Cardiac atrium fibroblast (primary cell): ENCODE results near the gene PRMT3. TPM values are rescaled to one million over a fixed set of nuclear protein-coding genes. Genes with fewer than 3 reads are reported as not detected.

Experiments used
- total RNA-seq: library from RNA; depleted of rRNA; stranded (reverse); fragments of >200 nt; gene quantifications from 2 replicates; pipeline ENCODE4 v1.2.3, GENCODE V29; 2015

The PRMT3 gene
- 8.9 and 9.0 TPM in 2 replicates for total RNA-seq

DNA sequence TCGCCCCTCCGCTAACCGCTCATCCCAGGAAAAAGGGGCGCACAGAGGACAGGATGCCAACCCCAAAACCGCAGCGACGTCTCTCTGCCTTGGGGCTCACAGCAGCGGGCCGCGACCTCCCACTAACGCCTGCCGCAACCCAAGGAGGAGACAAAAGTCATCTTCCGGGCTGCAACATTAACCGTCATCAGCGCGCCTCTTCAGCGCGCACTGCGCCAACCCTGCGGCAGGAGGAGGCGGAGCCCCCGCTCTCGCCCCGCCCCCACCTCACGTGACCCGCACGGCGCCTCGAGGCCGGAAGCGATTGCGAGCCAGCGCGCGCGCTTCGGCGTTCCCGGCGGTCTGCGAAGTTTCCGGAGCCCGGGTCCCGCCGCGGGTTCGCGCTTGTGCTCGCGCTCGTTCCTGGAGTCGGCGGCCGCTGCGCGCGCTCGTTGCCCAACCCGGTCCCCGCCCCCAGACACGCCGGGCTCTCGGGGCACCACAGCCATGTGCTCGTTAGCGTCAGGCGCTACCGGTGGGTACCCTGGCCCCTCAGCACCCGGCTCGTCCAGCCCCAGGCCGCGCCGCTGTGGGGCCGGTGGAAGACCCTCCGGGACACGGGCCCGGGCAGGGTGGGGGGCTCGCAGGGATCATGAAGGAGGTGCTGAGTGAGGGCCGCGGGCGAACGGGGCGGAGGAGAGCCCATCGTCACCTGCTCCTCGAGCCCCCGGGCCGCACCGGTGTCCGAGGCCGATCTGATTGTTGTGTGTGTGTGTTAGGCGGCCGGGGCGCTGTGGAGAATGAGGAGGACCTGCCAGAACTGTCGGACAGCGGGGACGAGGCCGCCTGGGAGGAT lies at the start of gene PRMT3:
TSS of gene PRMT3 (plus strand) at position 456 of the 835 bp plus-strand sequence. CDS start at position 487, 31 bp downstream.

DNA sequence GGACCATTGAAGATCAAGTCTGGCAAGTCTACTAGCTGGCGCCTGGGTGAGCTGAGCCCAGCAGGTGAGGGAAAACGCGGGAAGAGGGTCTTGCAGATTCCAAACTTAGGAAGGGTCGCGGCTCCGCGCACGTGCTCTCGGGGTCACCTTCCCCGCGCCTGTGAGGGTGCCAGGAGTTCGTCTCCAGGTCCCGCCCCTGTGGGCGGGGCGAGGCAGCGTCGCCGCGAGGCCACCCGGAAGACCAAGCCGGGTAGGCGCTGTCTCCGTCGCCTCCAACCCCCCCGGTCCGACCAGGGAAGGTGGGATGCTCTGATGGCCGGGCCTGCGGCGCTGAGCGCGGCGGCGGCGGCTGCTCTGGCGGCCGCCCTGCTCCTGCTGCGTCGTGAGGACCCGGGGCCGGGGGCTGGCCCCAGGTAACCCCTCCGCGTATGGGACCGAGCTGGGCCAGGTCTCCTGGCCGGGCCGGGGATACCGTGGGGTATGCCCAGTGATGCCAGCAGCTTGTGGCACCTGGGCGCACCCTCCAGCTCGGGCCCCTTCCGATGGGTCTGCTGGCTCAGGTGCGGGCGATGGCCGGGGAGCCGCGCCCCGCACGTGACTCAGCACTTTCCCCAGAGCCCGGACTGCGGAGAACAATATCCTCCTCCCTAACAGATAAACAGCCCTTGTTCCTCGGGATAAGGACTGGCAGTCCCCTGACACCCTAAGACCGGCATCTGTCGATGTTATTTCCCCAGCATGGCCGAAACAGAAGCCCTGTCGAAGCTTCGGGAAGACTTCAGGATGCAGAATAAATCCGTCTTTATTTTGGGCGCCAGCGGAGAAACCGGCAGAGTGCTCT lies 23.8 kb upstream of the PRMT3 start, which contains the start of gene HTATIP2:
TSS of gene HTATIP2 (plus strand) at position 215 of the 841 bp plus-strand sequence. CDS start at position 739, 524 bp downstream.

Other genes with a start within 250 kb of the PRMT3 start
- gene DBX1, start 227.2 kb upstream of the PRMT3 start, total RNA-seq, result not detected in 2 replicates
- 47.0 and 53.1 TPM in 2 replicates for gene HTATIP2, start 24.0 kb upstream of the PRMT3 start, total RNA-seq
- gene SLC6A5, start 211.9 kb downstream of the PRMT3 start, total RNA-seq, result not detected in 2 replicates